ENCODE data around the gene PLCG2. TPM values are rescaled to one million over a fixed set of nuclear protein-coding genes. Genes with fewer than 3 reads are reported as not detected.

PLCG2 gene
- total and polyA plus RNA-seq, 2 of the 8 experiments (the other 6 are each of a cell fraction or from before 2014, with no cell fraction given): 6.1 to 6.9 TPM

DNA sequence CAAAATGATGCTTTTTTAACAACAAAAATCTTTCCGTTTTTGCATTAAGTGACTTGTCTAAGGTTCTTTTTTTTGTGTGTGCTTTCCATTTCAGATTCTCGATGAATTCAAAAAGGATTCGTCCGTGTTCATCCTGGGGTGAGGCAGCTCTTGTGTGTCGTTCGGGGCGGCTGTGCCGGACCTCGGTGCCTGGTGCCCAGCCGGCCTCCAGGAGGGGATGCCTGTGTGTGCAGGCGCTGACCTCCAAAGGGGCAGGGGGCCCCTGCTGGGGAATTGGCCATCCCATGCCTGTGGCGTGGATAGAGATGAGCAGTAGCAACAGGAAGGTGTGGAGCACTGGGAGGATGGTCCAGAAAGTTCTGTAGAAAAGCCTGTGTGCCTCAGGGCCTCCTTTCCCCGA lies 101.7 kb downstream of the PLCG2 start:
- Histone ChIP-seq H4K91ac (replicated peaks; ENCODE audit: insufficient read length, low read length) (no peak overlapping the region), H3K14ac (ENCODE audit: insufficient read length) (no peak overlapping the region), H4K20me1 (replicated peaks in 1 of 2; ENCODE audit: control insufficient read depth in 1 of 2, insufficient read depth in 2 of 2, low read length in 2 of 2) (no peaks in the 10 kb centered on the region), H3K56ac (replicated peaks; ENCODE audit: insufficient read length, low read depth, low read length) (no peak overlapping the region), H3K9ac (replicated peaks in 1 of 4; ENCODE audit: extremely low read depth in 1 of 4, low read depth in 3 of 4, low read length in 3 of 4) (no peak overlapping the region), H3K27ac (ENCODE audit: low read depth, low read length) (no peak overlapping the region), H2AFZ (ENCODE audit: low read length) (no peak overlapping the region), H3K79me1 (ENCODE audit: low read depth, low read length) (no peaks in the 10 kb centered on the region), H2BK5ac (ENCODE audit: low read depth, low read length) (no peak overlapping the region), H2BK120ac (replicated peaks; ENCODE audit: low read depth, low read length) (no peak overlapping the region), H2BK20ac (ENCODE audit: low read length) (no peak overlapping the region), H3K9me3 (ENCODE audit: insufficient read depth in 2 of 2, low read depth in 1 of 2, low read length in 1 of 2) (no peaks in the 10 kb centered on the region), H3K4ac (replicated peaks; ENCODE audit: insufficient read length, low read depth, low read length) (no peak overlapping the region), H3K23ac (ENCODE audit: insufficient read length) (no peak overlapping the region), H4K8ac (ENCODE audit: extremely low read depth, insufficient read depth, low read length) (no peak overlapping the region), H3K27me3 (replicated peaks in 1 of 4; ENCODE audit: control insufficient read depth in 3 of 4, extremely low read depth in 1 of 4, insufficient read depth in 3 of 4, low read length in 3 of 4) (no peaks in the 10 kb centered on the region), H3K79me2 (ENCODE audit: control insufficient read depth in 1 of 2, insufficient read depth in 2 of 2, low read length in 2 of 2) (no peaks in the 10 kb centered on the region), H3K4me2 (ENCODE audit: insufficient read depth in 1 of 2, low read depth in 2 of 2, low read length in 2 of 2) (no peak overlapping the region), H3K4me1 (replicated peaks in 1 of 4; ENCODE audit: control insufficient read depth in 3 of 4, insufficient read depth in 4 of 4, low read length in 3 of 4) (peaks cover 0 to 10% (median 5%) of the 10 kb centered on the region in 4 experiments; a peak in 6 of 7 replicates), H2BK12ac (ENCODE audit: low read depth, low read length) (no peak overlapping the region), H3K4me3 (ENCODE audit: extremely low read depth in 1 of 4, insufficient read depth in 2 of 4, low read depth in 3 of 4, low read length in 4 of 4) (no peak overlapping the region), H2AK5ac (ENCODE audit: low read depth, low read length) (no peak overlapping the region), H3K23me2 (ENCODE audit: low read depth, low read length) (no peaks in the 10 kb centered on the region), H2BK15ac (ENCODE audit: low read length) (no peak overlapping the region), H3K36me3 (ENCODE audit: control insufficient read depth in 2 of 4, insufficient read depth in 4 of 4, low read length in 3 of 4) (no peaks in the 10 kb centered on the region), H4K5ac (ENCODE audit: insufficient read length, low read depth, low read length) (no peak overlapping the region), H3K18ac (ENCODE audit: extremely low read depth, low read length) (no peak overlapping the region)
- CTCF ChIA-PET (ENCODE audit: partially characterized antibody): interaction anchor here (1.3 to 3.4 kb wide), 9 partner anchors 8 to 142 kb away, joined by 3 to 26 read pairs (median 7); no protein-coding TSS in a partner anchor
- 92% methylated on average over 13 of the region's 13 CpGs; no CpG with 5 or more reads in 1 of the 2 experiments for WGBS, 2 experiments (ENCODE audit: extremely low coverage in 1 of 2, insufficient coverage in 1 of 2, insufficient read length in 1 of 2, insufficient replicate concordance in 2 of 2, low coverage in 1 of 2, low lambda C conversion rate in 2 of 2, missing lambda C conversion rate in 1 of 2)
- no peak for TF ChIP-seq POLR2A (IDR thresholded peaks at IDR 0.05; ENCODE audit: control extremely low read depth in 1 of 2, low read depth in 2 of 2, low read length in 2 of 2)
- TF ChIP-seq NANOG (IDR thresholded peaks at IDR 0.05; ENCODE audit: insufficient read depth, low read depth, low read length, poor library complexity, severe bottlenecking): no peak
- TF ChIP-seq, protein P1, sequence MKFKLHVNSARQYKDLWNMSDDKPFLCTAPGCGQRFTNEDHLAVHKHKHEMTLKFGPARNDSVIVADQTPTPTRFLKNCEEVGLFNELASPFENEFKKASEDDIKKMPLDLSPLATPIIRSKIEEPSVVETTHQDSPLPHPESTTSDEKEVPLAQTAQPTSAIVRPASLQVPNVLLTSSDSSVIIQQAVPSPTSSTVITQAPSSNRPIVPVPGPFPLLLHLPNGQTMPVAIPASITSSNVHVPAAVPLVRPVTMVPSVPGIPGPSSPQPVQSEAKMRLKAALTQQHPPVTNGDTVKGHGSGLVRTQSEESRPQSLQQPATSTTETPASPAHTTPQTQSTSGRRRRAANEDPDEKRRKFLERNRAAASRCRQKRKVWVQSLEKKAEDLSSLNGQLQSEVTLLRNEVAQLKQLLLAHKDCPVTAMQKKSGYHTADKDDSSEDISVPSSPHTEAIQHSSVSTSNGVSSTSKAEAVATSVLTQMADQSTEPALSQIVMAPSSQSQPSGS (IDR thresholded peaks at IDR 0.05; ENCODE audit: low read length): no peak
- TF ChIP-seq CBX5 (IDR thresholded peaks at IDR 0.05; ENCODE audit: low read depth, low read length): no peak
- TF ChIP-seq, protein P2, sequence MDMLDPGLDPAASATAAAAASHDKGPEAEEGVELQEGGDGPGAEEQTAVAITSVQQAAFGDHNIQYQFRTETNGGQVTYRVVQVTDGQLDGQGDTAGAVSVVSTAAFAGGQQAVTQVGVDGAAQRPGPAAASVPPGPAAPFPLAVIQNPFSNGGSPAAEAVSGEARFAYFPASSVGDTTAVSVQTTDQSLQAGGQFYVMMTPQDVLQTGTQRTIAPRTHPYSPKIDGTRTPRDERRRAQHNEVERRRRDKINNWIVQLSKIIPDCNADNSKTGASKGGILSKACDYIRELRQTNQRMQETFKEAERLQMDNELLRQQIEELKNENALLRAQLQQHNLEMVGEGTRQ (IDR thresholded peaks at IDR 0.05; ENCODE audit: low read length): no peak
- no peak for TF ChIP-seq BRCA1 (IDR thresholded peaks at IDR 0.05; ENCODE audit: low read depth, low read length)
- no peak for TF ChIP-seq TBP (IDR thresholded peaks at IDR 0.05; ENCODE audit: low read depth, low read length)
- no peak for TF ChIP-seq RXRA (IDR thresholded peaks at IDR 0.05; ENCODE audit: insufficient read depth, low read depth, low read length)
- TF ChIP-seq CBX8 (IDR thresholded peaks at IDR 0.05; ENCODE audit: borderline replicate concordance, low read depth, low read length): no peak
- no peak for TF ChIP-seq KDM1A (IDR thresholded peaks at IDR 0.05; ENCODE audit: borderline replicate concordance, low read length)
- no peak for TF ChIP-seq RFX5 (IDR thresholded peaks at IDR 0.05; ENCODE audit: borderline replicate concordance, low read depth, low read length)
- no peak for TF ChIP-seq FOSL1 (IDR thresholded peaks at IDR 0.05; ENCODE audit: insufficient read depth, low read depth, low read length)
- FAIRE-seq: no peak
- DNase-seq (ENCODE audit: low read depth in 1 of 2, low spot score in 2 of 2): no peak
- POLR2A ChIA-PET (ENCODE audit: partially characterized antibody): interaction anchor here (1.4 kb wide), 1 partner anchor 21 kb away, joined by 4 read pairs; no protein-coding TSS in a partner anchor
